GM18505 (cell line): Measurements from ENCODE around the gene MPDZ.

Source experiments
- ATAC-seq: cut with Tn5 transposase; IDR thresholded peaks from one replicate; pipeline ENCODE4 v1.9.1; 2021; ENCODE audit not compliant: unreplicated experiment
- POLR2A ChIP-seq: IDR thresholded peaks from 4 replicates; pipeline ENCODE4 v1.6.1; 2011; ENCODE audit warnings: borderline replicate concordance; ENCODE audit not compliant: insufficient read depth, insufficient read length; ENCODE audit errors: extremely low read depth

MPDZ gene

GRCh38 chr9:13089666-13090065 lies 189.8 kb downstream of the MPDZ start:
- no peak for TF ChIP-seq POLR2A
- no peak for ATAC-seq

- ATAC-seq = peak; percentile 73
- no peak for TF ChIP-seq POLR2A
Measured at GRCh38 chr9:13088720-13089427, 190.6 kb downstream of the MPDZ start.

GRCh38 chr9:13083963-13084528 lies 195.4 kb downstream of the MPDZ start:
- ATAC-seq = no peak
- TF ChIP-seq POLR2A = no peak

- no peak for TF ChIP-seq POLR2A
Measured at GRCh38 chr9:13083366-13083765, 196.1 kb downstream of the MPDZ start.

GRCh38 chr9:13082796-13083195 lies 196.7 kb downstream of the MPDZ start:
- no peak for TF ChIP-seq POLR2A
- no peak for ATAC-seq

More at GRCh38 chr9:13083366-13083765, 196.1 kb downstream of the MPDZ start:
- ATAC-seq = no peak

- TF ChIP-seq POLR2A = no peak
- no peak for ATAC-seq
Measured at GRCh38 chr9:13078164-13078563, 201.3 kb downstream of the MPDZ start.

- TF ChIP-seq POLR2A = no peak
- no peak for ATAC-seq
Measured at GRCh38 chr9:13076616-13077015, 202.9 kb downstream of the MPDZ start.

GRCh38 chr9:13071921-13072320 lies 207.6 kb downstream of the MPDZ start:
- no peak for TF ChIP-seq POLR2A
- no peak for ATAC-seq

- TF ChIP-seq POLR2A = no peak
Measured at GRCh38 chr9:13070612-13071595, 208.6 kb downstream of the MPDZ start.

GRCh38 chr9:13069498-13069897 lies 210.0 kb downstream of the MPDZ start:
- TF ChIP-seq POLR2A = no peak

More at GRCh38 chr9:13070612-13071595, 208.6 kb downstream of the MPDZ start:
- ATAC-seq = no peak

GRCh38 chr9:13064676-13065075 lies 214.8 kb downstream of the MPDZ start:
- TF ChIP-seq POLR2A = no peak
- no peak for ATAC-seq

More at GRCh38 chr9:13069498-13069897, 210.0 kb downstream of the MPDZ start:
- ATAC-seq = no peak

GRCh38 chr9:13063880-13064459 lies 215.5 kb downstream of the MPDZ start:
- TF ChIP-seq POLR2A = no peak
- no peak for ATAC-seq

- no peak for ATAC-seq
- no peak for TF ChIP-seq POLR2A
Measured at GRCh38 chr9:13061390-13061789, 218.1 kb downstream of the MPDZ start.
